A549 (cell line): ENCODE results near the gene SORCS2. TPM values are rescaled to one million over a fixed set of nuclear protein-coding genes. Genes with fewer than 3 reads are reported as not detected.

Experiments used
- ATAC-seq, 2 experiments: fragments of 200-7000 bp in 1 of 2; fragments of >200 bp in 1 of 2; cut with Nextera tagmentation in 1 of 2; cut with Tn5 transposase in 1 of 2; 3 replicates each; pipeline versions ENCODE4 v1.8.0 to v1.9.1; 2018 to 2020; ENCODE audit warnings: mild to moderate bottlenecking in 1 of 2, moderate library complexity in 1 of 2
- CTCF ChIA-PET: fragments of 300-600 bp; sonication (Branson Sonifier 250); formaldehyde crosslinking; extraction: SDS; loops from one replicate; lab custom pipeline; 2021; ENCODE audit warnings: antibody characterized with exemption, inconsistent platforms; lab: Yijun Ruan, JAX
- POLR2A ChIA-PET: fragments of 350-600 bp; formaldehyde crosslinking; extraction: SDS; loops from one replicate; lab custom pipeline; 2021; ENCODE audit warnings: antibody characterized with exemption, inconsistent platforms; lab: Yijun Ruan, JAX
- DNase-seq, 2 experiments: peaks; one replicate each; pipeline versions ENCODE4 v3.0.0 to v3.0.0-alpha.2; 2011 to 2016; ENCODE audit warnings: low read depth in 1 of 2, low spot score in 1 of 2
- FAIRE-seq: peaks from 2 replicates; lab custom pipeline; 2011; peaks lifted over from hg19 to GRCh38; lab: Jason Lieb, UNC
- H3K27ac ChIP-seq, 2 experiments: fragments of >200 bp; sonication (Bioruptor Twin); formaldehyde crosslinking; 3 replicates each; pipeline ENCODE4 v1.5.1; 2016 to 2017
- H3K4me1 ChIP-seq: fragments of >200 bp; sonication (Bioruptor Twin); formaldehyde crosslinking; 3 replicates; pipeline ENCODE4 v1.6.1; 2016
- H3K4me2 ChIP-seq: fragments of >200 bp; sonication (Bioruptor Twin); formaldehyde crosslinking; 3 replicates; pipeline ENCODE4 v1.6.1; 2016
- H3K4me3 ChIP-seq: fragments of >200 bp; sonication (Bioruptor Twin); formaldehyde crosslinking; 3 replicates; pipeline ENCODE4 v1.5.1; 2016
- H3K9me3 ChIP-seq: fragments of >200 bp; sonication (Bioruptor Twin); formaldehyde crosslinking; 3 replicates; pipeline ENCODE4 v1.6.1; 2016
- CBX2 ChIP-seq: fragments of 200-600 bp; sonication (generic); IDR thresholded peaks from 2 replicates; pipeline ENCODE4 v1.6.1; 2016; ENCODE audit warnings: low read depth, mild to moderate bottlenecking, borderline replicate concordance
- CHD2 ChIP-seq: fragments of 150-350 bp; IDR thresholded peaks from 2 replicates; pipeline ENCODE4 v1.6.1; 2014; ENCODE audit warnings: low read length; ENCODE audit not compliant: partially characterized antibody
- EHF ChIP-seq: fragments of 250-450 bp; sonication (Bioruptor Pico); IDR thresholded peaks from 2 replicates; pipeline ENCODE4 v1.5.0; 2020; ENCODE audit warnings: mild to moderate bottlenecking
- EP300 ChIP-seq, 2 experiments: fragments of >200 bp; sonication (Bioruptor Twin); formaldehyde crosslinking; IDR thresholded peaks; 2 replicates in 1 of 2; 3 replicates in 1 of 2; pipeline ENCODE4 v1.6.1; 2016 to 2017
- ESRRA ChIP-seq: fragments of 150-350 bp; IDR thresholded peaks from 2 replicates; pipeline ENCODE4 v1.6.1; 2014; ENCODE audit warnings: mild to moderate bottlenecking, low read length, borderline replicate concordance
- FOSL2 ChIP-seq, 2 experiments: fragments of 450-650 bp in 1 of 2; fragments of >200 bp in 1 of 2; sonication (Bioruptor Twin) in 1 of 2; formaldehyde crosslinking; IDR thresholded peaks; 2 replicates each; pipeline versions ENCODE4 v1.5.0 to v1.6.1; 2016 to 2020; ENCODE audit warnings: mild to moderate bottlenecking in 1 of 2, moderate library complexity in 1 of 2
- FOXS1 ChIP-seq: fragments of 250-450 bp; sonication (Bioruptor Pico); IDR thresholded peaks from 2 replicates; pipeline ENCODE4 v1.5.0; 2020; ENCODE audit warnings: mild to moderate bottlenecking, moderate library complexity
- HOXA7 ChIP-seq: fragments of 250-450 bp; sonication (Bioruptor Pico); IDR thresholded peaks from 2 replicates; pipeline ENCODE4 v1.5.0; 2020; ENCODE audit warnings: mild to moderate bottlenecking, moderate library complexity
- HOXB13 ChIP-seq: fragments of 250-450 bp; sonication (Bioruptor Pico); IDR thresholded peaks from 2 replicates; pipeline ENCODE4 v1.5.0; 2020; ENCODE audit warnings: low read depth, mild to moderate bottlenecking, moderate library complexity
- KDM5A ChIP-seq: fragments of 200-600 bp; sonication (generic); IDR thresholded peaks from 2 replicates; pipeline ENCODE4 v1.6.1; 2016; ENCODE audit warnings: antibody characterized with exemption, mild to moderate bottlenecking
- MAZ ChIP-seq: fragments of 150-350 bp; IDR thresholded peaks from 2 replicates; pipeline ENCODE4 v1.6.1; 2014; ENCODE audit warnings: antibody characterized with exemption, low read depth, low read length, borderline replicate concordance
- NFE2L2 ChIP-seq: fragments of 150-350 bp; conservative IDR thresholded peaks from 2 replicates; pipeline ENCODE4 v1.6.1; 2014; ENCODE audit warnings: low read length
- RFX5 ChIP-seq: fragments of 450-650 bp; IDR thresholded peaks from 2 replicates; pipeline ENCODE4 v1.7.1; 2014; ENCODE audit warnings: antibody characterized with exemption, mild to moderate bottlenecking, moderate library complexity
- RNF2 ChIP-seq: fragments of 200-600 bp; sonication (generic); IDR thresholded peaks from 2 replicates; pipeline ENCODE4 v1.6.1; 2016; ENCODE audit warnings: low read depth, mild to moderate bottlenecking, antibody characterized with exemption, moderate library complexity, borderline replicate concordance
- SREBF2 ChIP-seq: fragments of 450-650 bp; IDR thresholded peaks from 2 replicates; pipeline ENCODE4 v1.6.1; 2014; ENCODE audit warnings: mild to moderate bottlenecking, moderate library complexity
- ZFP36 ChIP-seq: fragments of 450-650 bp; IDR thresholded peaks from 2 replicates; pipeline ENCODE4 v1.6.1; 2014; ENCODE audit warnings: borderline replicate concordance; ENCODE audit not compliant: partially characterized antibody
- ZNF302 ChIP-seq: fragments of 250-450 bp; sonication (Bioruptor Pico); IDR thresholded peaks from 2 replicates; pipeline ENCODE4 v1.9.0; 2021; ENCODE audit warnings: inconsistent platforms, mild to moderate bottlenecking, moderate library complexity
- ZSCAN20 ChIP-seq: fragments of 250-450 bp; sonication (Bioruptor Pico); IDR thresholded peaks from 2 replicates; pipeline ENCODE4 v1.8.0; 2022; ENCODE audit warnings: mild to moderate bottlenecking, moderate library complexity
- WGBS: methylation state at CpG from one replicate; pipeline ENCODE4 v1.1.6; 2017; ENCODE audit errors: missing lambda C conversion rate; 5-methylcytosine and 5-hydroxymethylcytosine counted together
- polyA plus RNA-seq, 4 experiments: library from polyadenylated mRNA; depleted of rRNA in 3 of 4; stranded (reverse); fragments of >200 nt; fragmentation: RNase III in 1 of 4; extraction: RNeasy Plus Mini Kit Qiagen cat#74134 plus additional on column Dnase treatment in 1 of 4; gene quantifications; 2 replicates in 3 of 4; 3 replicates in 1 of 4; pipeline ENCODE4 v1.2.3, GENCODE V29; 2011 to 2017
- TF ChIP-seq, protein P1 (sequence below): fragments of >200 bp; sonication (Bioruptor Twin); formaldehyde crosslinking; IDR thresholded peaks from 2 replicates; pipeline ENCODE4 v1.6.1; 2016
- TF ChIP-seq, protein P2 (sequence below): fragments of 200-600 bp; sonication (generic); IDR thresholded peaks from 2 replicates; pipeline ENCODE4 v1.6.1; 2016; ENCODE audit warnings: antibody characterized with exemption, mild to moderate bottlenecking, moderate library complexity
- TF ChIP-seq, protein P3 (sequence below): fragments of 250-450 bp; sonication (Bioruptor Pico); IDR thresholded peaks from 2 replicates; pipeline ENCODE4 v1.5.0; 2021; ENCODE audit warnings: mild to moderate bottlenecking, moderate library complexity, borderline replicate concordance
- TF ChIP-seq, protein P4 (sequence below): fragments of 450-650 bp; IDR thresholded peaks from 2 replicates; pipeline ENCODE4 v1.6.1; 2014; ENCODE audit warnings: antibody characterized with exemption
- TF ChIP-seq, protein P5 (sequence below): IDR thresholded peaks from 2 replicates; pipeline ENCODE4 v1.6.1; 2012

The SORCS2 gene
- polyA plus RNA-seq, 2 of the 4 experiments (the other 2 are of a cell fraction), result 1.4 to 4.6 TPM

DNA sequence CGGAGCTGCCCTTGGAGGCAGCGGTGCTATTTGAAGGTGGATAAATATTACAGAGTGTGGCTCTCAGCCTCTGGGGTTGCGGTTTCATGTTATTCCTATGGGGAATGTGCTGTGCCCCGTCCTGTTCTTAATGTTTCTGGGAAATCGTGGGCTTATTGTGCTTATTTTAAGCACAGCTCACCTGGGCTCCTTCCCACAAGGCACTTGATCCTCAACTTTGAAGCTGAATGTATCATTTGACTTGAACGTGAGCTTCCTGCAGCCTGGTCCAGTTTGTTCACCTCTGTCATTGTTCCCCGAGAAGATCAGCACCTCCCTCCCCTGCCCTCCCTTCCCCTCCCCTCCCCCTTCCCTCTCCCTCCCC, 3.9 kb downstream of the SORCS2 start:
- no peak for ATAC-seq
- no peak for FAIRE-seq

DNA sequence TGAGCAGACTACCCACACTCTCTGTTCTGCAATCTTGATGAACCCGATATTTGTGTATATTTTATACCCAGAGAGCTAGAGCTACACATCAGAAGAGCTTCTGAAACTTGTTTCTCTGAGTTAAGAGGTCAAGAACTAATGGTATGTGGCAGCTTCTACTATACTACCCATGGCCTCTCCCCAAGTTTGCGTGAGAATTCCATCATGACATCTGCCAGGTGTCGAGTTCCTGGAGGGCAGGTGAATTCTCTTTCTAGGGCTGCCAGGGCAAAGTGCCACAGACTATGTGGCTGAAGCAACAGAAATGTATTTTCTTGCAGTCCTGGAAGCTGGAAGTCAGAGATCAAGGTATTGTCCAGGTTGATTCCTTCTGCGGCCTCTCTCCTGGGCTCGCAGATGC, 4.4 kb downstream of the SORCS2 start:
- ChIA-PET POLR2A (no interaction called here), CTCF (interaction anchor here (1.4 to 7.4 kb wide), 4 partner anchors 10 to 523 kb away, joined by 5 to 55 read pairs (median 15); no protein-coding TSS in a partner anchor)
- no peak for DNase-seq
- H3K27ac ChIP-seq, result no peak overlapping the region
- WGBS, result 80% methylated on average over 5 of the region's 5 CpGs
- no peaks in the 10 kb centered on the region for H3K9me3 ChIP-seq
- no peak overlapping the region for H3K4me2 ChIP-seq
- TF ChIP-seq, protein P1, sequence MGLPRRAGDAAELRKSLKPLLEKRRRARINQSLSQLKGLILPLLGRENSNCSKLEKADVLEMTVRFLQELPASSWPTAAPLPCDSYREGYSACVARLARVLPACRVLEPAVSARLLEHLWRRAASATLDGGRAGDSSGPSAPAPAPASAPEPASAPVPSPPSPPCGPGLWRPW, result no peak
- TF ChIP-seq EHF (CRISPR knock-in tag) (no peak), HOXB13 (CRISPR knock-in tag) (no peak), RFX5 (no peak), KDM5A (no peak), ZNF302 (no peak)
- TF ChIP-seq, protein P2, sequence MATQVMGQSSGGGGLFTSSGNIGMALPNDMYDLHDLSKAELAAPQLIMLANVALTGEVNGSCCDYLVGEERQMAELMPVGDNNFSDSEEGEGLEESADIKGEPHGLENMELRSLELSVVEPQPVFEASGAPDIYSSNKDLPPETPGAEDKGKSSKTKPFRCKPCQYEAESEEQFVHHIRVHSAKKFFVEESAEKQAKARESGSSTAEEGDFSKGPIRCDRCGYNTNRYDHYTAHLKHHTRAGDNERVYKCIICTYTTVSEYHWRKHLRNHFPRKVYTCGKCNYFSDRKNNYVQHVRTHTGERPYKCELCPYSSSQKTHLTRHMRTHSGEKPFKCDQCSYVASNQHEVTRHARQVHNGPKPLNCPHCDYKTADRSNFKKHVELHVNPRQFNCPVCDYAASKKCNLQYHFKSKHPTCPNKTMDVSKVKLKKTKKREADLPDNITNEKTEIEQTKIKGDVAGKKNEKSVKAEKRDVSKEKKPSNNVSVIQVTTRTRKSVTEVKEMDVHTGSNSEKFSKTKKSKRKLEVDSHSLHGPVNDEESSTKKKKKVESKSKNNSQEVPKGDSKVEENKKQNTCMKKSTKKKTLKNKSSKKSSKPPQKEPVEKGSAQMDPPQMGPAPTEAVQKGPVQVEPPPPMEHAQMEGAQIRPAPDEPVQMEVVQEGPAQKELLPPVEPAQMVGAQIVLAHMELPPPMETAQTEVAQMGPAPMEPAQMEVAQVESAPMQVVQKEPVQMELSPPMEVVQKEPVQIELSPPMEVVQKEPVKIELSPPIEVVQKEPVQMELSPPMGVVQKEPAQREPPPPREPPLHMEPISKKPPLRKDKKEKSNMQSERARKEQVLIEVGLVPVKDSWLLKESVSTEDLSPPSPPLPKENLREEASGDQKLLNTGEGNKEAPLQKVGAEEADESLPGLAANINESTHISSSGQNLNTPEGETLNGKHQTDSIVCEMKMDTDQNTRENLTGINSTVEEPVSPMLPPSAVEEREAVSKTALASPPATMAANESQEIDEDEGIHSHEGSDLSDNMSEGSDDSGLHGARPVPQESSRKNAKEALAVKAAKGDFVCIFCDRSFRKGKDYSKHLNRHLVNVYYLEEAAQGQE, result no peak
- TF ChIP-seq, protein P3, sequence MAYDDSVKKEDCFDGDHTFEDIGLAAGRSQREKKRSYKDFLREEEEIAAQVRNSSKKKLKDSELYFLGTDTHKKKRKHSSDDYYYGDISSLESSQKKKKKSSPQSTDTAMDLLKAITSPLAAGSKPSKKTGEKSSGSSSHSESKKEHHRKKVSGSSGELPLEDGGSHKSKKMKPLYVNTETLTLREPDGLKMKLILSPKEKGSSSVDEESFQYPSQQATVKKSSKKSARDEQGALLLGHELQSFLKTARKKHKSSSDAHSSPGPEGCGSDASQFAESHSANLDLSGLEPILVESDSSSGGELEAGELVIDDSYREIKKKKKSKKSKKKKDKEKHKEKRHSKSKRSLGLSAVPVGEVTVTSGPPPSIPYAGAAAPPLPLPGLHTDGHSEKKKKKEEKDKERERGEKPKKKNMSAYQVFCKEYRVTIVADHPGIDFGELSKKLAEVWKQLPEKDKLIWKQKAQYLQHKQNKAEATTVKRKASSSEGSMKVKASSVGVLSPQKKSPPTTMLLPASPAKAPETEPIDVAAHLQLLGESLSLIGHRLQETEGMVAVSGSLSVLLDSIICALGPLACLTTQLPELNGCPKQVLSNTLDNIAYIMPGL, result no peak
- TF ChIP-seq, protein P4, sequence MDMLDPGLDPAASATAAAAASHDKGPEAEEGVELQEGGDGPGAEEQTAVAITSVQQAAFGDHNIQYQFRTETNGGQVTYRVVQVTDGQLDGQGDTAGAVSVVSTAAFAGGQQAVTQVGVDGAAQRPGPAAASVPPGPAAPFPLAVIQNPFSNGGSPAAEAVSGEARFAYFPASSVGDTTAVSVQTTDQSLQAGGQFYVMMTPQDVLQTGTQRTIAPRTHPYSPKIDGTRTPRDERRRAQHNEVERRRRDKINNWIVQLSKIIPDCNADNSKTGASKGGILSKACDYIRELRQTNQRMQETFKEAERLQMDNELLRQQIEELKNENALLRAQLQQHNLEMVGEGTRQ, result no peak
- ATAC-seq, result no peak
- H3K4me3 ChIP-seq, result no peak overlapping the region
- FAIRE-seq, result no peak
- H3K4me1 ChIP-seq, result peaks cover 17% of the 10 kb centered on the region; the same call in 2 of the 3 replicates

More for the DNA sequence above, 3.9 kb downstream of the SORCS2 start:
- WGBS, result 68% methylated on average over 7 of the region's 7 CpGs
- CTCF ChIA-PET, result interaction anchor here (1.4 to 7.4 kb wide), 6 partner anchors 10 to 523 kb away, joined by 5 to 55 read pairs (median 10); no protein-coding TSS in a partner anchor
- TF ChIP-seq ZFP36 (no peak), FOSL2 (IDR thresholded peaks at IDR 0.05) (no peak), FOSL2 (CRISPR knock-in tag; IDR thresholded peaks at IDR 0.05) (no peak), CHD2 (no peak), RNF2 (no peak), KDM5A (no peak), EP300 (IDR thresholded peaks at IDR 0.05) (no peak), EHF (CRISPR knock-in tag) (no peak), SREBF2 (no peak), NFE2L2 (no peak), MAZ (no peak), CBX2 (no peak), FOXS1 (no peak), HOXA7 (CRISPR knock-in tag) (no peak), ESRRA (no peak), ZSCAN20 (no peak)
- TF ChIP-seq, protein P3, result no peak
- TF ChIP-seq, protein P5, sequence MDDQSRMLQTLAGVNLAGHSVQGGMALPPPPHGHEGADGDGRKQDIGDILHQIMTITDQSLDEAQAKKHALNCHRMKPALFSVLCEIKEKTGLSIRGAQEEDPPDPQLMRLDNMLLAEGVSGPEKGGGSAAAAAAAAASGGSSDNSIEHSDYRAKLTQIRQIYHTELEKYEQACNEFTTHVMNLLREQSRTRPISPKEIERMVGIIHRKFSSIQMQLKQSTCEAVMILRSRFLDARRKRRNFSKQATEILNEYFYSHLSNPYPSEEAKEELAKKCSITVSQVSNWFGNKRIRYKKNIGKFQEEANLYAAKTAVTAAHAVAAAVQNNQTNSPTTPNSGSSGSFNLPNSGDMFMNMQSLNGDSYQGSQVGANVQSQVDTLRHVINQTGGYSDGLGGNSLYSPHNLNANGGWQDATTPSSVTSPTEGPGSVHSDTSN, result no peak
- Histone ChIP-seq H3K4me3 (no peak overlapping the region), H3K4me2 (no peak overlapping the region), H3K4me1 (peaks cover 17% of the 10 kb centered on the region; the same call in 2 of the 3 replicates), H3K27ac (no peak overlapping the region), H3K9me3 (no peaks in the 10 kb centered on the region)
- DNase-seq, result no peak
- POLR2A ChIA-PET, result no interaction called here
